Karpas-422 (cell line): ENCODE measurements around the gene MYO1E. TPM values are rescaled to one million over a fixed set of nuclear protein-coding genes. Genes with fewer than 3 reads are reported as not detected.

ENCODE experiments used
- DNase-seq: peaks from one replicate; pipeline ENCODE4 v3.0.0-alpha.2; 2015
- H2AFZ ChIP-seq: fragments of 200-600 bp; sonication (generic); 2 replicates; pipeline ENCODE4 v1.6.1; 2014; ENCODE audit warnings: antibody characterized with exemption, low read length, mixed read lengths
- H3K27ac ChIP-seq: fragments of 200-600 bp; sonication (generic); 2 replicates; pipeline ENCODE4 v1.5.1; 2014; ENCODE audit warnings: mild to moderate bottlenecking, low read length, moderate library complexity
- H3K27me3 ChIP-seq: fragments of 200-600 bp; sonication (generic); 2 replicates; pipeline ENCODE4 v1.6.1; 2014; ENCODE audit warnings: low read length, mixed read lengths
- H3K36me3 ChIP-seq: fragments of 200-600 bp; sonication (generic); 2 replicates; pipeline ENCODE4 v1.6.1; 2014; ENCODE audit warnings: low read length, mixed read lengths; ENCODE audit not compliant: insufficient read depth
- H3K4me1 ChIP-seq: fragments of 200-600 bp; sonication (generic); 2 replicates; pipeline ENCODE4 v1.6.1; 2014; ENCODE audit warnings: mild to moderate bottlenecking, low read length, mixed read lengths
- H3K4me2 ChIP-seq: fragments of 200-600 bp; sonication (generic); 2 replicates; pipeline ENCODE4 v1.6.1; 2014; ENCODE audit warnings: low read length, low read depth, mild to moderate bottlenecking; ENCODE audit not compliant: poor library complexity, severe bottlenecking
- H3K4me3 ChIP-seq: fragments of 200-600 bp; sonication (generic); 2 replicates; pipeline ENCODE4 v1.5.1; 2014; ENCODE audit warnings: mild to moderate bottlenecking, antibody characterized with exemption, low read length, mixed read lengths
- H3K79me2 ChIP-seq: fragments of 200-600 bp; sonication (generic); 2 replicates; pipeline ENCODE4 v1.6.1; 2014; ENCODE audit warnings: mild to moderate bottlenecking, low read length, mixed read lengths
- H3K9ac ChIP-seq: fragments of 200-600 bp; sonication (generic); 2 replicates; pipeline ENCODE4 v1.6.0; 2014; ENCODE audit warnings: low read length
- H3K9me2 ChIP-seq: fragments of 200-600 bp; sonication (generic), shearing (Covaris generic); replicated peaks from 2 replicates; pipeline ENCODE4 v1.6.0; 2014; ENCODE audit warnings: mild to moderate bottlenecking, low read length, moderate library complexity; ENCODE audit not compliant: insufficient read depth
- H3K9me3 ChIP-seq: fragments of 300-700, 200-600 bp; sonication (generic); 2 replicates; pipeline ENCODE4 v1.6.1; 2014; ENCODE audit warnings: low read length, mixed read lengths
- H4K20me1 ChIP-seq: fragments of 200-600 bp; sonication (generic); 2 replicates; pipeline ENCODE4 v1.6.1; 2014; ENCODE audit warnings: mild to moderate bottlenecking, antibody characterized with exemption, low read length, low read depth; ENCODE audit not compliant: insufficient read depth
- total RNA-seq: library from RNA; depleted of rRNA; stranded (reverse); fragments of >200 nt; shearing (Covaris generic); gene quantifications from 2 replicates; pipeline ENCODE4 v1.2.3, GENCODE V29; 2014; ENCODE audit warnings: low replicate concordance

The MYO1E gene
- total RNA-seq, 1 experiment from 2014 or later, result 1.5 TPM

DNA sequence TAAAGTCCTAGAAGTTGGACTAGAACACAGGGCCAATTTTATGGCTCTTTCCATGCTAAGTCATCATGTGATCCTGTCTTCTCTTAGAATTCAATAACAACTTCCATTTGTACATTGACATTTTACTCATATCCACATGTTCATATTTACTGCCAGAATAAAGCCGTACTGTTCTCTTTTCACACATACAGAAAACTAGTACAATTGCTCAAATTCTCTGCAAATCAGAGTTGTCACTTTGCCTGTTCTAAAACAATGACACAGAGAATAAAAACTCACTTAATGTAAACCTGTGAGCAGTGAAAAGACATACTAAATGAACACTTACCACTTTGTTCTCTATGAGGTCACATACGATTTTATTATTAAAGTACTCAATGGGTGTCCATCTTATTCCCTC lies 162.5 kb downstream of the MYO1E start:
- Histone ChIP-seq H3K79me2 (no peaks in the 10 kb centered on the region), H3K4me1 (no peaks in the 10 kb centered on the region), H3K4me3 (no peak overlapping the region), H3K9me3 (no peaks in the 10 kb centered on the region), H2AFZ (no peak overlapping the region), H4K20me1 (no peaks in the 10 kb centered on the region), H3K9me2 (no peaks in the 10 kb centered on the region), H3K4me2 (no peak overlapping the region), H3K27ac (no peak overlapping the region), H3K9ac (no peak overlapping the region), H3K27me3 (no peaks in the 10 kb centered on the region), H3K36me3 (no peaks in the 10 kb centered on the region)
- no peak for DNase-seq

DNA sequence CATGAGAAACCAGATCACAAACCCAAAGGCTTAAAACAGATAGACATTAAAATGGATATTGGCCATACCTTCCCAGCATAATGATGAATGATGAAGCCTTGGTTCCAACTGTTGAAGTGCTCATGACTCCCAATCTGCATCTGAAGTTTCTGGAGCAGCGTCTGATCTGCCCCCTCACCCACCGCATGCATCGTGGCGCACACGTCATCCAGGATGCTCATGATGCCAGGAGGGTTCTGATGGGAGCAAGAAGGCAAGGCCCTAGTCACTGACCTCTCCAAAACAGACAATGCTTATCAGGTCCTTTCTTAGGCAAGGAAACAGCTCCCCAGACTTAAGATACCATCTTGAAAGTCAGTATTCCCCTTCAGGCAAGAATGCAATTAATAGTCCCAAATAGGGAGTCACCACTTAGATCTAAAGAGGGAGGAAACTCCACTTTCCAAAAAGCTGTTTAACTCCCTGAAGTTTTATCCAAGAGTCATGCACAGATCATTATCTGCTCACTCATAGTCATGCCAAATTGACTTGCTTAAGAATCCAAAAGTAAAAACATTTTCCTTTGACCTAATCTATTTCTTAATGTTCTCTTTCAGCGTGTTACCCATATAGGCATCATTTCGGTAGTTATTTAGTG lies 163.9 kb downstream of the MYO1E start:
- H3K4me3 ChIP-seq, result no peak overlapping the region
- no peak overlapping the region for H2AFZ ChIP-seq

GRCh38 chr15:59206623-59207183 lies 166.0 kb downstream of the MYO1E start, which contains the start of gene LDHAL6B:
Gene LDHAL6B, plus strand, starts transcription at chr15:59206843. Its CDS starts 98 bp downstream, at chr15:59206941.
- Histone ChIP-seq H3K9ac (no peak within 1 kb of the TSS), H3K4me2 (no peak within 1 kb of the TSS), H3K79me2 (no peaks in the 10 kb centered on the region), H3K36me3 (no peaks in the 10 kb centered on the region), H4K20me1 (no peaks in the 10 kb centered on the region), H3K27ac (no peak within 1 kb of the TSS), H3K4me1 (no peaks in the 10 kb centered on the region), H3K9me2 (no peaks in the 10 kb centered on the region), H3K9me3 (no peaks in the 10 kb centered on the region), H3K27me3 (no peaks in the 10 kb centered on the region), H3K4me3 (no peak within 1 kb of the TSS), H2AFZ (no peak within 1 kb of the TSS)
- no peak for DNase-seq

More for the DNA sequence above, 163.9 kb downstream of the MYO1E start:
- Histone ChIP-seq H3K9me2 (no peaks in the 10 kb centered on the region), H3K9ac (no peak overlapping the region), H3K79me2 (no peaks in the 10 kb centered on the region), H3K9me3 (no peaks in the 10 kb centered on the region), H4K20me1 (no peaks in the 10 kb centered on the region), H3K4me1 (no peaks in the 10 kb centered on the region), H3K27ac (no peak overlapping the region), H3K4me2 (no peak overlapping the region), H3K36me3 (no peaks in the 10 kb centered on the region), H3K27me3 (no peaks in the 10 kb centered on the region)
- DNase-seq, result no peak

GRCh38 chr15:59205839-59206622 lies 166.6 kb downstream of the MYO1E start:
- DNase-seq, result no peak
- H3K27ac ChIP-seq, result no peak overlapping the region
- no peaks in the 10 kb centered on the region for H3K9me3 ChIP-seq
- no peak overlapping the region for H3K4me3 ChIP-seq
- H3K9me2 ChIP-seq, result no peaks in the 10 kb centered on the region
- no peak overlapping the region for H3K9ac ChIP-seq
- no peak overlapping the region for H2AFZ ChIP-seq
- H3K27me3 ChIP-seq, result no peaks in the 10 kb centered on the region
- H3K4me1 ChIP-seq, result no peaks in the 10 kb centered on the region
- no peaks in the 10 kb centered on the region for H3K36me3 ChIP-seq
- no peaks in the 10 kb centered on the region for H3K79me2 ChIP-seq
- H4K20me1 ChIP-seq, result no peaks in the 10 kb centered on the region
- H3K4me2 ChIP-seq, result no peak overlapping the region

GRCh38 chr15:59203657-59204056 lies 169.0 kb downstream of the MYO1E start:
- Histone ChIP-seq H3K9ac (no peak overlapping the region), H2AFZ (no peak overlapping the region), H3K27ac (no peak overlapping the region), H3K9me2 (no peaks in the 10 kb centered on the region), H3K4me1 (no peaks in the 10 kb centered on the region), H4K20me1 (no peaks in the 10 kb centered on the region), H3K9me3 (no peaks in the 10 kb centered on the region), H3K36me3 (no peaks in the 10 kb centered on the region), H3K4me2 (no peak overlapping the region), H3K27me3 (no peaks in the 10 kb centered on the region), H3K4me3 (no peak overlapping the region), H3K79me2 (no peaks in the 10 kb centered on the region)
- no peak for DNase-seq

- H3K36me3 ChIP-seq, result no peaks in the 10 kb centered on the region
- H3K4me2 ChIP-seq, result no peak overlapping the region
- no peaks in the 10 kb centered on the region for H3K9me3 ChIP-seq
- H2AFZ ChIP-seq, result no peak overlapping the region
- no peaks in the 10 kb centered on the region for H3K27me3 ChIP-seq
- H3K79me2 ChIP-seq, result no peaks in the 10 kb centered on the region
- no peak overlapping the region for H3K4me3 ChIP-seq
- H4K20me1 ChIP-seq, result no peaks in the 10 kb centered on the region
- no peak overlapping the region for H3K9ac ChIP-seq
- DNase-seq, result no peak
- H3K27ac ChIP-seq, result no peak overlapping the region
- H3K9me2 ChIP-seq, result no peaks in the 10 kb centered on the region
- H3K4me1 ChIP-seq, result no peaks in the 10 kb centered on the region
Observed at GRCh38 chr15:59203008-59203407, 169.7 kb downstream of the MYO1E start.

GRCh38 chr15:59200560-59200959 lies 172.1 kb downstream of the MYO1E start:
- Histone ChIP-seq H3K4me2 (no peak overlapping the region), H3K36me3 (no peaks in the 10 kb centered on the region), H3K27me3 (no peaks in the 10 kb centered on the region), H4K20me1 (no peaks in the 10 kb centered on the region), H3K9ac (no peak overlapping the region), H3K79me2 (no peaks in the 10 kb centered on the region), H3K4me3 (no peak overlapping the region), H3K27ac (no peak overlapping the region), H3K9me3 (no peaks in the 10 kb centered on the region), H2AFZ (no peak overlapping the region), H3K4me1 (no peaks in the 10 kb centered on the region), H3K9me2 (no peaks in the 10 kb centered on the region)
- DNase-seq, result no peak

GRCh38 chr15:59199626-59200465 lies 172.8 kb downstream of the MYO1E start:
- Histone ChIP-seq H3K27ac (no peak overlapping the region), H3K9me3 (no peaks in the 10 kb centered on the region), H3K4me1 (no peaks in the 10 kb centered on the region), H3K9me2 (no peaks in the 10 kb centered on the region), H3K9ac (no peak overlapping the region), H3K36me3 (no peaks in the 10 kb centered on the region), H4K20me1 (no peaks in the 10 kb centered on the region), H3K27me3 (no peaks in the 10 kb centered on the region), H3K4me2 (no peak overlapping the region), H2AFZ (no peak overlapping the region), H3K79me2 (no peaks in the 10 kb centered on the region), H3K4me3 (no peak overlapping the region)
- DNase-seq, result no peak
